ENCODE data around the gene NOTCH1. TPM values are rescaled to one million over a fixed set of nuclear protein-coding genes. Genes with fewer than 3 reads are reported as not detected.

NOTCH1 gene
- total RNA-seq, result 7.7 and 13.1 TPM in 2 replicates

DNA sequence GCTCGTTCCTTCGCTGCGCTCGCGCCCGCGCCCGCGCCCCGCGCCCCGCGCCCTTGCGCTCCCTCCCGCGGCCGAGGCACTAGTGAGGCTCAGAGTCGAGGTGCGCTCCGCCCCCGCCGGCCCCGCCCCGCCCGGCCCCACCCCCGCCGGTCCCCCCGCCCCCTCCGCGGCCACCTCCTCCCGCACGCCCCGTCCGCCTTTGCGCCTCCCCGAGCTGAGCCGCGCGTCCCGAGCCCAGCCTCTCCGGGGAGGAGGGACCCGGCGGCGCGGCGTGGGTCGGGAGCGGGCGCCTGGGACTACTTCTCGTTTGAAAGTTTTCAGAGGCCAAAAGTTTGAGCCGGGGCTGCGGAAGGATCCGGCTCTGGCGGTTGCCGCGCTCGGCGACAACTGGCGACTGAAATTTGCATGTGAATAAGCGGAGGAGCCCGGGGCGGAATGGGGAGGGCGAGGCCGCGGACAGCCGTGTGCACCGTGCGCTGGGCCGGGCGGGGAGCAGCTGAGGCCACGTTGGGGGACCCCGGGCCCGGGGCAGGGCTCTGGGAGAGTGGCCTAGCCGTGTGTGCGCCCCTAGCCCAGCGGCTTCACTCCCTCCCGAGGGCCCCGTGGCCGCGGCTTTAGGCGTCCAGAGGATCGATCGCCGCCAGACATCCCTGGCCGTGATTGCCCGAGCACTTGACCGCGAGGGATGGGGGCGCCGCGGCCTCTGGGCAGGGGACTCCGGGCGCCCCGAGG is at the start of gene NOTCH1:
TSS of gene NOTCH1 (minus strand) at position 84 of the 732 bp plus-strand sequence. CDS start 262 bp downstream, outside the sequence.

DNA sequence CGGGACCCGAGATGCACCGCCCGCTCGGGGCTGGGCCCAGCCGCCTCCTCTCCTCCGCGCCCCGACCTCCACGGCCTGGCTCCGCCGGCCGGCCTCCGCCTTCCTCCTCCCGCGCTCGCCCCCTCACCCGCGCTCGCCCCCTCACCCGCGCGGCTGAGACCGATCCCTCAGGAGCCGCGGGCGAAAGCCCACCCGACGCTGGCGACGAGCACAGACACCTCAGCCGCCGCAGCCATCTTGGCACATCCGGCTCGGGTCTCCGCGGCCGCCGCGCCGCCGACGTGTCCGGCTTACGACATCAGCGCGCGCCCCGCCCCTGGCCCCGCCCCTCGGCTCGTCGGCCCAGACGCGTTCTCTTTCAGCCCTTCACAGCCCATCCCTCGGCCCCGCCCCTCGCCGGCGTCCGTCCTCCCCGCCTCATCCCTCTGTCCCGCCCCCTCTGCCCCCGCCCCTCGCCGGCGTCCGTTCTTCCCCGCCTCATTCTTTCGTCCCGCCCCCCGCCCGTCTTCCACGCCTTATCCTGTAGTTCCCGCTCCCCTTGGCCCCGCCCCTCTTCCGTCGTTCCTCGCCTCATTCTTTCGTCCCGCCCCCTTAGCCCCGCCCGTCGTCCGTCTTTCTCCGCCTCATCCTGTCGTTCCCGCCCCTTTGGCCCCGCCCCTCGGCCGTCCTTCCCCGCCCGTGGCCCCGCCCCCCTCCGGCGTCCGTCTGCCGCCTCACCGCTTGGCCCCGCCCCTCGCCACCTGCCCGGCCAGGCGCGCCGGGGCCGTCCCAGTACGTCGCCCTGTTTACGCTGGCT is 62.9 kb downstream of the NOTCH1 start, which contains the start of gene SEC16A:
TSS of gene SEC16A (minus strand) at position 248 of the 796 bp plus-strand sequence. CDS start 5,425 bp downstream, outside the sequence.

Small RNA genes lying within 50 kb of the gene (small RNA-seq; reads per million reads assigned to genes)
- gene MIR4673, result not detected
- gene MIR4674, result not detected

Other genes starting within 250 kb of the NOTCH1 start
- gene CCDC187, start 242.0 kb downstream of the NOTCH1 start, total RNA-seq, result under 0.01 TPM in 1 of 2 replicates, not detected in the other
- 34.2 and 50.8 TPM in 2 replicates for gene GPSM1, start 218.5 kb downstream of the NOTCH1 start, total RNA-seq
- gene DNLZ, start 182.3 kb downstream of the NOTCH1 start, total RNA-seq, result 5.5 and 8.1 TPM in 2 replicates
- gene CARD9, start 172.4 kb downstream of the NOTCH1 start, total RNA-seq, result 0.78 and 1.1 TPM in 2 replicates
- 17.2 and 19.8 TPM in 2 replicates for gene SNAPC4, start 145.9 kb downstream of the NOTCH1 start, total RNA-seq
- 36.4 and 48.9 TPM in 2 replicates for gene ENTR1, start 135.4 kb downstream of the NOTCH1 start, total RNA-seq
- 54.4 and 58.6 TPM in 2 replicates for gene PMPCA, start 135.4 kb downstream of the NOTCH1 start, total RNA-seq
- gene INPP5E, start 106.2 kb downstream of the NOTCH1 start, total RNA-seq, result 7.7 and 13.5 TPM in 2 replicates
- 26.1 and 34.8 TPM in 2 replicates for gene SEC16A, start 63.0 kb downstream of the NOTCH1 start, total RNA-seq
- 2.6 and 8.8 TPM in 2 replicates for gene EGFL7, start 116.9 kb upstream of the NOTCH1 start, total RNA-seq
- 34.4 and 39.7 TPM in 2 replicates for gene AGPAT2, start 141.4 kb upstream of the NOTCH1 start, total RNA-seq
- under 0.01 TPM in 1 of 2 replicates, not detected in the other for gene DIPK1B, start 166.5 kb upstream of the NOTCH1 start, total RNA-seq
- under 0.01 TPM in 1 of 2 replicates, not detected in the other for gene LCN10, start 196.9 kb upstream of the NOTCH1 start, total RNA-seq
- not detected in 2 replicates for gene LCN6, start 202.5 kb upstream of the NOTCH1 start, total RNA-seq
- gene LCN8, start 212.2 kb upstream of the NOTCH1 start, total RNA-seq, result not detected in 2 replicates
- gene LCN15, start 218.5 kb upstream of the NOTCH1 start, total RNA-seq, result not detected in 2 replicates
- gene TMEM141, start 245.3 kb upstream of the NOTCH1 start, total RNA-seq, result 31.3 and 40.8 TPM in 2 replicates

Measured in subcutaneous preadipocyte (primary cell).